ENCODE results near the gene MEMO1. TPM values are rescaled to one million over a fixed set of nuclear protein-coding genes. Genes with fewer than 3 reads are reported as not detected.

MEMO1 gene
- total and polyA plus RNA-seq, 9 of the 15 experiments (the other 6 are each of a cell fraction or from before 2014, with no cell fraction given): 22.1 to 87.7 (median 61.2) TPM

DNA sequence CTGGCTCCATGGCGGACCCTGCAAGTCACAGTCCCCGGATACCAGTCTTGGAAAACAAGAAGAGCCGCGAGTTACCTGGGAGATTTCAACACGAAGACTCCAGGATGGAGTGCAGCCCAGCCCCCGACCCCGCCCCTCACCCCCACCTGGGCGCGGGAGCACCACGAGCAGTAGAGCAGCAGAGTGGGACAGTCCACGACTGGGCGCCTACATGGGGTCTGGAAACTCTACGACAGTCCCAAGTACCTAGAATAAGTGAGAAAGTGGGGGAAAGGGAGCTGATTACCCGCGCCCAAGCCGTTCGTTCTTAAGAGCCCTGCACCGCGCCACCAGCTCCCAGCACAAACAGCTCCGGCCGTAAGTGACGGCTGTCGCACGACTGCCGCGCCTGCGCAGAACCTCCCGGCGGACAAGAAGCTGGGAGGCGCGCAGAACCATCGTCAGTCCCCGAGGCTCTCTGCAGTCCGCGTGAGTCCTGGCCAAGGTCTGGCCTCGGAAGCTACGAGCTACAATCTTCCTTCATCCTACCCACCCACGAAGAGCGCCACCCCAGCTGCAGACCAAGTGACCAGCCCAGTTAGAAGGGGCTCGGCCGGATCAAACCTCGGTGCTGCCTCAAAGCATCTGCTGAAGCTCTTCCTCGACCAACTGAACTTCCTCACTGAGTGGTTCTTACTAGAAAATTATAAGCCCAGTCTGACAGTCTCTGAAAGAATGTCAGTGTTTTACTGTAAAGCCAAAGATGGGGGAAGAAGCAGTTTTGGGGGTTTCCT lies 28.8 kb upstream of the MEMO1 start, which contains the start of gene DPY30 (continued):
- TF ChIP-seq YY1 (IDR thresholded peaks at IDR 0.05; ENCODE audit: borderline replicate concordance in 1 of 3, control insufficient read depth in 1 of 3, extremely low read depth in 1 of 3, insufficient read depth in 3 of 3, insufficient read length in 1 of 3, insufficient replicate concordance in 2 of 3, low read depth in 1 of 3, low read length in 2 of 3) (peak in 2 of 3 experiments; percentile 51 to 76), HNRNPUL1 (IDR thresholded peaks at IDR 0.05; ENCODE audit: low read length) (no peak), STAT5B (CRISPR knock-in tag; IDR thresholded peaks at IDR 0.05) (no peak), KDM5B (IDR thresholded peaks at IDR 0.05; ENCODE audit: insufficient replicate concordance, low read depth, low read length) (peak; percentile 99), LARP7 (IDR thresholded peaks at IDR 0.05) (no peak), ZNF561 (CRISPR knock-in tag; conservative IDR thresholded peaks at IDR 0.05) (no peak), ZNF140 (CRISPR knock-in tag; IDR thresholded peaks at IDR 0.05) (no peak), EZH2 (IDR thresholded peaks at IDR 0.05; ENCODE audit: borderline replicate concordance, low read depth, low read length) (no peak), C11orf30 (IDR thresholded peaks at IDR 0.05; ENCODE audit: low read depth) (peak; percentile 75), MYBL2 (IDR thresholded peaks at IDR 0.05; ENCODE audit: low read depth) (no peak), MYBL2 (CRISPR knock-in tag; IDR thresholded peaks at IDR 0.05; ENCODE audit: borderline replicate concordance) (no peak), CAMTA2 (CRISPR knock-in tag; conservative IDR thresholded peaks at IDR 0.05) (no peak), POLR3G (IDR thresholded peaks at IDR 0.05; ENCODE audit: extremely low read depth, insufficient read length, insufficient replicate concordance) (no peak), JUND (IDR thresholded peaks at IDR 0.05; ENCODE audit: borderline replicate concordance, low read depth, low read length) (peak; percentile 62), JUND (tag; IDR thresholded peaks at IDR 0.05; ENCODE audit: borderline replicate concordance, low read depth, low read length) (no peak; the same call in 2 of the 3 replicates), ZKSCAN8 (CRISPR knock-in tag; IDR thresholded peaks at IDR 0.05) (no peak), COPS2 (conservative IDR thresholded peaks at IDR 0.05) (no peak), SIN3A (IDR thresholded peaks at IDR 0.05; ENCODE audit: borderline replicate concordance in 2 of 2, control insufficient read depth in 1 of 2, low read depth in 2 of 2, low read length in 2 of 2) (peak; percentile 23 to 78; a peak in 3 of 4 replicates), BRD4 (IDR thresholded peaks at IDR 0.05) (no peak)
- TF ChIP-seq, protein P1, sequence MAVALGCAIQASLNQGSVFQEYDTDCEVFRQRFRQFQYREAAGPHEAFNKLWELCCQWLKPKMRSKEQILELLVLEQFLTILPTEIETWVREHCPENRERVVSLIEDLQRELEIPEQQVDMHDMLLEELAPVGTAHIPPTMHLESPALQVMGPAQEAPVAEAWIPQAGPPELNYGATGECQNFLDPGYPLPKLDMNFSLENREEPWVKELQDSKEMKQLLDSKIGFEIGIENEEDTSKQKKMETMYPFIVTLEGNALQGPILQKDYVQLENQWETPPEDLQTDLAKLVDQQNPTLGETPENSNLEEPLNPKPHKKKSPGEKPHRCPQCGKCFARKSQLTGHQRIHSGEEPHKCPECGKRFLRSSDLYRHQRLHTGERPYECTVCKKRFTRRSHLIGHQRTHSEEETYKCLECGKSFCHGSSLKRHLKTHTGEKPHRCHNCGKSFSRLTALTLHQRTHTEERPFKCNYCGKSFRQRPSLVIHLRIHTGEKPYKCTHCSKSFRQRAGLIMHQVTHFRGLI (CRISPR knock-in tag; IDR thresholded peaks at IDR 0.05): no peak
- TF ChIP-seq, protein P2, sequence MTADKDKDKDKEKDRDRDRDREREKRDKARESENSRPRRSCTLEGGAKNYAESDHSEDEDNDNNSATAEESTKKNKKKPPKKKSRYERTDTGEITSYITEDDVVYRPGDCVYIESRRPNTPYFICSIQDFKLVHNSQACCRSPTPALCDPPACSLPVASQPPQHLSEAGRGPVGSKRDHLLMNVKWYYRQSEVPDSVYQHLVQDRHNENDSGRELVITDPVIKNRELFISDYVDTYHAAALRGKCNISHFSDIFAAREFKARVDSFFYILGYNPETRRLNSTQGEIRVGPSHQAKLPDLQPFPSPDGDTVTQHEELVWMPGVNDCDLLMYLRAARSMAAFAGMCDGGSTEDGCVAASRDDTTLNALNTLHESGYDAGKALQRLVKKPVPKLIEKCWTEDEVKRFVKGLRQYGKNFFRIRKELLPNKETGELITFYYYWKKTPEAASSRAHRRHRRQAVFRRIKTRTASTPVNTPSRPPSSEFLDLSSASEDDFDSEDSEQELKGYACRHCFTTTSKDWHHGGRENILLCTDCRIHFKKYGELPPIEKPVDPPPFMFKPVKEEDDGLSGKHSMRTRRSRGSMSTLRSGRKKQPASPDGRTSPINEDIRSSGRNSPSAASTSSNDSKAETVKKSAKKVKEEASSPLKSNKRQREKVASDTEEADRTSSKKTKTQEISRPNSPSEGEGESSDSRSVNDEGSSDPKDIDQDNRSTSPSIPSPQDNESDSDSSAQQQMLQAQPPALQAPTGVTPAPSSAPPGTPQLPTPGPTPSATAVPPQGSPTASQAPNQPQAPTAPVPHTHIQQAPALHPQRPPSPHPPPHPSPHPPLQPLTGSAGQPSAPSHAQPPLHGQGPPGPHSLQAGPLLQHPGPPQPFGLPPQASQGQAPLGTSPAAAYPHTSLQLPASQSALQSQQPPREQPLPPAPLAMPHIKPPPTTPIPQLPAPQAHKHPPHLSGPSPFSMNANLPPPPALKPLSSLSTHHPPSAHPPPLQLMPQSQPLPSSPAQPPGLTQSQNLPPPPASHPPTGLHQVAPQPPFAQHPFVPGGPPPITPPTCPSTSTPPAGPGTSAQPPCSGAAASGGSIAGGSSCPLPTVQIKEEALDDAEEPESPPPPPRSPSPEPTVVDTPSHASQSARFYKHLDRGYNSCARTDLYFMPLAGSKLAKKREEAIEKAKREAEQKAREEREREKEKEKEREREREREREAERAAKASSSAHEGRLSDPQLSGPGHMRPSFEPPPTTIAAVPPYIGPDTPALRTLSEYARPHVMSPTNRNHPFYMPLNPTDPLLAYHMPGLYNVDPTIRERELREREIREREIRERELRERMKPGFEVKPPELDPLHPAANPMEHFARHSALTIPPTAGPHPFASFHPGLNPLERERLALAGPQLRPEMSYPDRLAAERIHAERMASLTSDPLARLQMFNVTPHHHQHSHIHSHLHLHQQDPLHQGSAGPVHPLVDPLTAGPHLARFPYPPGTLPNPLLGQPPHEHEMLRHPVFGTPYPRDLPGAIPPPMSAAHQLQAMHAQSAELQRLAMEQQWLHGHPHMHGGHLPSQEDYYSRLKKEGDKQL (CRISPR knock-in tag; IDR thresholded peaks at IDR 0.05; ENCODE audit: borderline replicate concordance): no peak
